IMR-90 (cell line): ENCODE measurements around the gene SRPK2. TPM values are rescaled to one million over a fixed set of nuclear protein-coding genes. Genes with fewer than 3 reads are reported as not detected.

Experiments
- ATAC-seq: fragments of 200-7000 bp; cut with Tn5 transposase; 2 replicates; pipeline ENCODE4 v1.9.1; 2020; ENCODE audit warnings: low read depth, mild to moderate bottlenecking, moderate library complexity
- BruUV-seq: library from RNA; stranded (reverse); fragments of 400-500 nt; replicated peaks from 2 replicates; lab custom pipeline; 2021; lab: Mats Ljungman, UMichigan
- CTCF ChIA-PET: fragments of 300-600 bp; formaldehyde crosslinking; extraction: SDS; loops from one replicate; lab custom pipeline; 2021; ENCODE audit warnings: antibody characterized with exemption; lab: Yijun Ruan, JAX
- POLR2A ChIA-PET: fragments of 300-600 bp; sonication (Branson Sonifier 250); formaldehyde crosslinking; loops from one replicate; lab custom pipeline; 2022; ENCODE audit warnings: antibody characterized with exemption; ENCODE audit not compliant: unreplicated experiment; lab: Charles Lee
- DNase-seq: peaks from one replicate; pipeline ENCODE4 v3.0.0; 2013
- H2AFZ ChIP-seq: replicated peaks from 2 replicates; pipeline ENCODE3; 2013; ENCODE audit warnings: low read length, mild to moderate bottlenecking; ENCODE audit not compliant: poor library complexity
- H2AK5ac ChIP-seq: 2 replicates; pipeline ENCODE4 v1.6.1; 2013; ENCODE audit warnings: low read depth, low read length, inconsistent platforms
- H2AK9ac ChIP-seq: replicated peaks from 2 replicates; pipeline ENCODE3; 2013; ENCODE audit warnings: mild to moderate bottlenecking, low read depth, low read length, moderate library complexity; ENCODE audit not compliant: poor library complexity
- H2BK120ac ChIP-seq: 2 replicates; pipeline ENCODE4 v1.6.1; 2013; ENCODE audit warnings: low read depth, low read length, inconsistent platforms
- H2BK15ac ChIP-seq: 3 replicates; pipeline ENCODE4 v1.6.1; 2013; ENCODE audit warnings: low read depth, low read length, inconsistent platforms
- H2BK20ac ChIP-seq: 2 replicates; pipeline ENCODE4 v1.6.1; 2013; ENCODE audit warnings: low read depth, mild to moderate bottlenecking, inconsistent platforms, low read length, moderate library complexity
- H2BK5ac ChIP-seq: 2 replicates; pipeline ENCODE4 v1.6.1; 2013; ENCODE audit warnings: mild to moderate bottlenecking, low read depth, low read length, inconsistent platforms; ENCODE audit not compliant: poor library complexity, severe bottlenecking
- H3K14ac ChIP-seq: replicated peaks from 2 replicates; pipeline ENCODE4 v1.6.1; 2013; ENCODE audit warnings: low read depth, low read length, inconsistent platforms
- H3K18ac ChIP-seq: 2 replicates; pipeline ENCODE4 v1.6.1; 2013; ENCODE audit warnings: low read depth, low read length, control low read depth
- H3K23ac ChIP-seq: 2 replicates; pipeline ENCODE4 v1.6.1; 2013; ENCODE audit warnings: low read depth, low read length, inconsistent platforms
- H3K27ac ChIP-seq: 2 replicates; pipeline ENCODE4 v1.5.1; 2013; ENCODE audit warnings: mild to moderate bottlenecking, control low read depth, low read length; ENCODE audit not compliant: insufficient read depth
- H3K27me3 ChIP-seq: 2 replicates; pipeline ENCODE4 v1.6.1; 2013; ENCODE audit warnings: low read length; ENCODE audit not compliant: control insufficient read depth, insufficient read depth
- H3K36me3 ChIP-seq: 2 replicates; pipeline ENCODE4 v1.6.1; 2013; ENCODE audit warnings: low read length, mixed read lengths; ENCODE audit not compliant: control insufficient read depth, insufficient read depth
- H3K4ac ChIP-seq: 2 replicates; pipeline ENCODE4 v1.6.1; 2013; ENCODE audit warnings: low read depth, low read length, inconsistent platforms
- H3K4me1 ChIP-seq: 2 replicates; pipeline ENCODE4 v1.6.1; 2013; ENCODE audit warnings: low read length, mixed read lengths; ENCODE audit not compliant: control insufficient read depth, insufficient read depth
- H3K4me2 ChIP-seq: 2 replicates; pipeline ENCODE4 v1.6.1; 2013; ENCODE audit warnings: low read depth, mild to moderate bottlenecking, control low read depth, low read length, moderate library complexity
- H3K4me3 ChIP-seq: 2 replicates; pipeline ENCODE4 v1.5.1; 2013; ENCODE audit warnings: low read depth, mild to moderate bottlenecking, control low read depth, low read length, moderate library complexity; ENCODE audit not compliant: insufficient read depth
- H3K56ac ChIP-seq: 2 replicates; pipeline ENCODE4 v1.6.1; 2013; ENCODE audit warnings: low read length, inconsistent platforms; ENCODE audit not compliant: insufficient read depth; ENCODE audit errors: extremely low read depth
- H3K79me1 ChIP-seq, 2 experiments: 2 replicates each; pipeline ENCODE4 v1.6.1; 2013; ENCODE audit warnings: low read length in 2 of 2, inconsistent platforms in 1 of 2, low read depth in 1 of 2
- H3K9ac ChIP-seq: 2 replicates; pipeline ENCODE4 v1.6.1; 2013; ENCODE audit warnings: low read depth, low read length, control low read depth
- H3K9me1 ChIP-seq: 2 replicates; pipeline ENCODE4 v1.6.1; 2013; ENCODE audit warnings: low read length, inconsistent platforms; ENCODE audit not compliant: insufficient read depth
- H3K9me3 ChIP-seq: 2 replicates; pipeline ENCODE4 v1.6.1; 2013; ENCODE audit warnings: low read length; ENCODE audit not compliant: control insufficient read depth, insufficient read depth
- H4K20me1 ChIP-seq: 2 replicates; pipeline ENCODE4 v1.6.1; 2013; ENCODE audit warnings: low read length, inconsistent platforms; ENCODE audit not compliant: insufficient read depth
- H4K5ac ChIP-seq: 2 replicates; pipeline ENCODE4 v1.6.1; 2013; ENCODE audit warnings: mild to moderate bottlenecking, low read depth, low read length, control low read depth
- H4K8ac ChIP-seq, 2 experiments: 2 replicates each; pipeline ENCODE4 v1.6.1; 2013; ENCODE audit warnings: low read depth in 2 of 2, low read length in 2 of 2, control low read depth in 1 of 2, inconsistent platforms in 1 of 2
- H4K91ac ChIP-seq: 2 replicates; pipeline ENCODE4 v1.6.1; 2013; ENCODE audit warnings: low read depth, low read length, inconsistent platforms; ENCODE audit not compliant: insufficient read depth
- BHLHE40 ChIP-seq: fragments of 150-350 bp; IDR thresholded peaks from 2 replicates; pipeline ENCODE4 v1.6.1; 2016; ENCODE audit warnings: mild to moderate bottlenecking, low read depth, low read length
- CEBPB ChIP-seq: IDR thresholded peaks from 2 replicates; pipeline ENCODE4 v1.6.1; 2012; ENCODE audit warnings: low read depth, low read length, improper control_type of control experiment
- CHD1 ChIP-seq: IDR thresholded peaks from 2 replicates; pipeline ENCODE4 v1.6.1; 2012; ENCODE audit warnings: low read depth, low read length, improper control_type of control experiment
- ELK1 ChIP-seq: fragments of 150-350 bp; IDR thresholded peaks from 2 replicates; pipeline ENCODE4 v1.6.1; 2016; ENCODE audit warnings: low read depth, mild to moderate bottlenecking, low read length, moderate library complexity, borderline replicate concordance
- MAZ ChIP-seq: IDR thresholded peaks from 2 replicates; pipeline ENCODE4 v1.6.1; 2012; ENCODE audit warnings: low read depth, mild to moderate bottlenecking, low read length, improper control_type of control experiment, moderate library complexity, borderline replicate concordance
- MXI1 ChIP-seq: IDR thresholded peaks from 2 replicates; pipeline ENCODE4 v1.6.1; 2012; ENCODE audit warnings: low read depth, mild to moderate bottlenecking, low read length, moderate library complexity, borderline replicate concordance
- NFE2L2 ChIP-seq: fragments of 150-350 bp; IDR thresholded peaks from 2 replicates; pipeline ENCODE4 v1.6.1; 2016; ENCODE audit warnings: low read depth, mild to moderate bottlenecking, low read length
- POLR2A ChIP-seq: IDR thresholded peaks from 2 replicates; pipeline ENCODE4 v1.6.1; 2012; ENCODE audit warnings: mild to moderate bottlenecking, low read depth, low read length
- RAD21 ChIP-seq: IDR thresholded peaks from 2 replicates; pipeline ENCODE4 v1.6.1; 2012; ENCODE audit warnings: low read length, improper control_type of control experiment
- RCOR1 ChIP-seq: IDR thresholded peaks from 2 replicates; pipeline ENCODE4 v1.6.1; 2012; ENCODE audit warnings: mild to moderate bottlenecking, low read length, improper control_type of control experiment; ENCODE audit not compliant: insufficient replicate concordance
- RFX5 ChIP-seq: IDR thresholded peaks from 2 replicates; pipeline ENCODE4 v1.8.0; 2012; ENCODE audit warnings: low read depth, mild to moderate bottlenecking, low read length, moderate library complexity
- SMC3 ChIP-seq: fragments of 150-350 bp; IDR thresholded peaks from 2 replicates; pipeline ENCODE4 v1.6.1; 2016; ENCODE audit warnings: low read depth, mild to moderate bottlenecking, antibody characterized with exemption, low read length, moderate library complexity
- USF2 ChIP-seq: fragments of 150-350 bp; IDR thresholded peaks from 2 replicates; pipeline ENCODE4 v1.6.1; 2017; ENCODE audit warnings: mild to moderate bottlenecking, antibody characterized with exemption, low read length, low read depth
- WGBS, 2 experiments: methylation state at CpG; one replicate each; pipeline versions ENCODE4 v1.1.5 to v1.1.7; 2013; ENCODE audit warnings: missing lambda C conversion rate in 2 of 2; ENCODE audit not compliant: insufficient read length in 1 of 2; ENCODE audit errors: extremely low coverage in 2 of 2; 5-methylcytosine and 5-hydroxymethylcytosine counted together
- dilution Hi-C: fragments of 300-500 bp; cut with HindIII; formaldehyde crosslinking; loops from one replicate; pipeline ENCODE4 v1.14.3; 2018; ENCODE audit warnings: low sequenced_read_pairs; ENCODE audit not compliant: unreplicated experiment
- in situ Hi-C: fragments of 300-500 bp; cut with MboI; formaldehyde crosslinking; loops from 3 replicates; pipeline ENCODE4 v1.14.3; 2019; ENCODE audit warnings: low sequenced_read_pairs, inconsistent platforms, mixed read lengths
- intact Hi-C: fragments of 100-400 bp; cut with micrococcal nuclease; formaldehyde crosslinking; loops from 2 replicates; pipeline ENCODE4 v1.10.0; 2022
- polyA plus RNA-seq, 3 experiments: library from polyadenylated mRNA; depleted of rRNA; stranded (reverse); fragments of >200 nt; gene quantifications; 2 replicates each; pipeline ENCODE4 v1.2.3, GENCODE V29; 2012; ENCODE audit warnings: low replicate concordance in 1 of 3
- total RNA-seq: library from RNA; depleted of rRNA; stranded (reverse); fragments of >200 nt; gene quantifications from 2 replicates; pipeline ENCODE4 v1.2.3, GENCODE V29; 2012

SRPK2 gene
- total and polyA plus RNA-seq, 2 of the 4 experiments (the other 2 are of a cell fraction) = 13.2 to 33.0 TPM

- Histone ChIP-seq H3K4me3 (no peak overlapping the region), H4K8ac (no peak overlapping the region), H3K23ac (no peak overlapping the region), H2BK20ac (no peak overlapping the region), H3K9me3 (no peaks in the 10 kb centered on the region), H2AK9ac (no peak overlapping the region), H2BK15ac (no peak overlapping the region), H3K36me3 (no peaks in the 10 kb centered on the region), H3K9ac (no peak overlapping the region), H3K4me1 (peaks cover 2% of the 10 kb centered on the region; the same call in 1 of the 2 replicates), H2AK5ac (no peak overlapping the region), H4K20me1 (peaks cover 55% of the 10 kb centered on the region), H3K4ac (no peak overlapping the region), H3K79me1 (peaks cover 20 to 68% of the 10 kb centered on the region in 2 experiments), H3K56ac (no peak overlapping the region), H3K9me1 (peaks cover 18% of the 10 kb centered on the region), H3K27ac (no peak overlapping the region), H4K5ac (no peak overlapping the region), H2BK120ac (no peak overlapping the region), H2AFZ (no peak overlapping the region), H3K18ac (no peak overlapping the region), H3K27me3 (no peaks in the 10 kb centered on the region), H2BK5ac (no peak overlapping the region), H3K14ac (no peak overlapping the region), H4K91ac (no peak overlapping the region), H3K4me2 (no peak overlapping the region)
- WGBS, 2 experiments = 100% methylated on average over 1 of the region's 2 CpGs; no CpG with 5 or more reads in 1 of the 2 experiments
- ChIA-PET CTCF (interaction anchor here (0.6 kb wide), 1 partner anchor 38 kb away, joined by 4 read pairs; no protein-coding TSS in a partner anchor), POLR2A (no interaction called here)
- ATAC-seq (no peak), DNase-seq (no peak)
- TF ChIP-seq RFX5 = no peak
- TF ChIP-seq MXI1 = no peak
- no peak for TF ChIP-seq POLR2A
- no peak for TF ChIP-seq MAZ
- no peak for TF ChIP-seq ELK1
- no peak for TF ChIP-seq CHD1
- TF ChIP-seq SMC3 = no peak
- TF ChIP-seq CEBPB = no peak
- no peak for TF ChIP-seq RCOR1
- no peak for TF ChIP-seq NFE2L2
- no peak for TF ChIP-seq USF2
- no peak for TF ChIP-seq BHLHE40
- no peak for TF ChIP-seq RAD21
- intact Hi-C loops (no loop called here), dilution Hi-C loops (no loop called here), in situ Hi-C loops (no loop called here)
- no TSS peak for BruUV-seq
Observed at GRCh38 chr7:105320896-105321295, 67.8 kb downstream of the SRPK2 start.
